ENCODE data around the gene GM2A. TPM values are rescaled to one million over a fixed set of nuclear protein-coding genes. Genes with fewer than 3 reads are reported as not detected.

The GM2A gene
- total and polyA plus RNA-seq, 2 of the 13 experiments (the other 11 are each of a cell fraction or from before 2014, with no cell fraction given), result 14.6 to 29.6 TPM

DNA sequence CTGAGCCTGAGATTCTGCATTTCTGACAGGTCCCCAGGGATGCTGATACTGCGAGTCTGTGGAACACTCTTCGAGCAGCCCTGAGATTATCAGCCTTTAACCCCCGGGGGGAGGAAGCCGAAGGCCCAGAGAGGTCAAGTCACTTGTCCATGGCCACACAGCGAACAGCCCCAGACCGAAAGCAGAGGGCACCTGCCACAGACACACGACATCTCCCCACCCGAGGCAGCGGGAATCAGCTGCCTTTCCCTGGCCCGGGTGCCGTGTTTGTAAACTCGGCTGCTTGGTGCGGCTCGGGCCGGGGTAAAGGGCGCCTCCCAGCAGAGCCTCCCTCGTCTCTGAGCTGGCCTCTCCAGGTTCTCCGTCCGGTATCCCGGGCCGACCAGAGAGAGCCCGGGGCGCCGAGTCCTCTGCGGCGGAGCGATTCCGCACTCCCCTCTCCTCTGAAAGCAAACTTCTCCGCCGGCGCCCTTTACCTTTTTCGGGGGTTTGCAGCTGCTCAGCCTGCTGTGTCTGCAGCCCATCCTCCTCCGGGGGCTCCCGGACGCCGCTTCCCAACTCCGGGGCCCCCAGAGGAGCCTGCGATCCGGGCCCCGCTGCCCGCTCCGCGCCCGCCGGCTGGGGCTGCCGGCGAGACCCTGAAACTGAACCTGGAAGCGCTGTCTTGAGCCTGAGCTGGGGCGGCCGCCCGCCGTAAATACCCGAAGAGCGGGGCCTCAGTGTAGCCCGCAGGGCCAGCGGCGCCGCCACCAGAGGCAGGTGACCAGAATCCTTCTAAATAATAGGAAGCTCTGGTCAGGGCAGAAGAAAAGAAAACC, 29.3 kb upstream of the GM2A start, which contains the start of gene CCDC69 (continued):
- TF ChIP-seq, protein P1, sequence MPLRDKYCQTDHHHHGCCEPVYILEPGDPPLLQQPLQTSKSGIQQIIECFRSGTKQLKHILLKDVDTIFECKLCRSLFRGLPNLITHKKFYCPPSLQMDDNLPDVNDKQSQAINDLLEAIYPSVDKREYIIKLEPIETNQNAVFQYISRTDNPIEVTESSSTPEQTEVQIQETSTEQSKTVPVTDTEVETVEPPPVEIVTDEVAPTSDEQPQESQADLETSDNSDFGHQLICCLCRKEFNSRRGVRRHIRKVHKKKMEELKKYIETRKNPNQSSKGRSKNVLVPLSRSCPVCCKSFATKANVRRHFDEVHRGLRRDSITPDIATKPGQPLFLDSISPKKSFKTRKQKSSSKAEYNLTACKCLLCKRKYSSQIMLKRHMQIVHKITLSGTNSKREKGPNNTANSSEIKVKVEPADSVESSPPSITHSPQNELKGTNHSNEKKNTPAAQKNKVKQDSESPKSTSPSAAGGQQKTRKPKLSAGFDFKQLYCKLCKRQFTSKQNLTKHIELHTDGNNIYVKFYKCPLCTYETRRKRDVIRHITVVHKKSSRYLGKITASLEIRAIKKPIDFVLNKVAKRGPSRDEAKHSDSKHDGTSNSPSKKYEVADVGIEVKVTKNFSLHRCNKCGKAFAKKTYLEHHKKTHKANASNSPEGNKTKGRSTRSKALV (CRISPR knock-in tag; IDR thresholded peaks at IDR 0.05), result 0 out of 2 replicates have a peak, but pooled peaks have one; percentile 70
- TF ChIP-seq, protein P2, sequence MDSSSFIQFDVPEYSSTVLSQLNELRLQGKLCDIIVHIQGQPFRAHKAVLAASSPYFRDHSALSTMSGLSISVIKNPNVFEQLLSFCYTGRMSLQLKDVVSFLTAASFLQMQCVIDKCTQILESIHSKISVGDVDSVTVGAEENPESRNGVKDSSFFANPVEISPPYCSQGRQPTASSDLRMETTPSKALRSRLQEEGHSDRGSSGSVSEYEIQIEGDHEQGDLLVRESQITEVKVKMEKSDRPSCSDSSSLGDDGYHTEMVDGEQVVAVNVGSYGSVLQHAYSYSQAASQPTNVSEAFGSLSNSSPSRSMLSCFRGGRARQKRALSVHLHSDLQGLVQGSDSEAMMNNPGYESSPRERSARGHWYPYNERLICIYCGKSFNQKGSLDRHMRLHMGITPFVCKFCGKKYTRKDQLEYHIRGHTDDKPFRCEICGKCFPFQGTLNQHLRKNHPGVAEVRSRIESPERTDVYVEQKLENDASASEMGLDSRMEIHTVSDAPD (CRISPR knock-in tag; IDR thresholded peaks at IDR 0.05), result no peak
- TF ChIP-seq HNRNPUL1 (IDR thresholded peaks at IDR 0.05; ENCODE audit: low read depth, low read length) (no peak), ZNF644 (CRISPR knock-in tag; IDR thresholded peaks at IDR 0.05; ENCODE audit: low read depth) (no peak), THAP11 (CRISPR knock-in tag; IDR thresholded peaks at IDR 0.05) (0 out of 2 replicates have a peak, but pooled peaks have one; percentile 3), ZBTB38 (CRISPR knock-in tag; IDR thresholded peaks at IDR 0.05) (no peak), STAT5B (CRISPR knock-in tag; IDR thresholded peaks at IDR 0.05) (no peak), MEF2D (CRISPR knock-in tag; IDR thresholded peaks at IDR 0.05) (no peak), ZNF44 (CRISPR knock-in tag; IDR thresholded peaks at IDR 0.05) (0 out of 2 replicates have a peak, but pooled peaks have one; percentile 58), CHCHD3 (CRISPR knock-in tag; IDR thresholded peaks at IDR 0.05) (no peak)
- TF ChIP-seq, protein P3, sequence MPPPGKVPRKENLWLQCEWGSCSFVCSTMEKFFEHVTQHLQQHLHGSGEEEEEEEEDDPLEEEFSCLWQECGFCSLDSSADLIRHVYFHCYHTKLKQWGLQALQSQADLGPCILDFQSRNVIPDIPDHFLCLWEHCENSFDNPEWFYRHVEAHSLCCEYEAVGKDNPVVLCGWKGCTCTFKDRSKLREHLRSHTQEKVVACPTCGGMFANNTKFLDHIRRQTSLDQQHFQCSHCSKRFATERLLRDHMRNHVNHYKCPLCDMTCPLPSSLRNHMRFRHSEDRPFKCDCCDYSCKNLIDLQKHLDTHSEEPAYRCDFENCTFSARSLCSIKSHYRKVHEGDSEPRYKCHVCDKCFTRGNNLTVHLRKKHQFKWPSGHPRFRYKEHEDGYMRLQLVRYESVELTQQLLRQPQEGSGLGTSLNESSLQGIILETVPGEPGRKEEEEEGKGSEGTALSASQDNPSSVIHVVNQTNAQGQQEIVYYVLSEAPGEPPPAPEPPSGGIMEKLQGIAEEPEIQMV (CRISPR knock-in tag; IDR thresholded peaks at IDR 0.05; ENCODE audit: low read depth), result no peak
- TF ChIP-seq, protein P4, sequence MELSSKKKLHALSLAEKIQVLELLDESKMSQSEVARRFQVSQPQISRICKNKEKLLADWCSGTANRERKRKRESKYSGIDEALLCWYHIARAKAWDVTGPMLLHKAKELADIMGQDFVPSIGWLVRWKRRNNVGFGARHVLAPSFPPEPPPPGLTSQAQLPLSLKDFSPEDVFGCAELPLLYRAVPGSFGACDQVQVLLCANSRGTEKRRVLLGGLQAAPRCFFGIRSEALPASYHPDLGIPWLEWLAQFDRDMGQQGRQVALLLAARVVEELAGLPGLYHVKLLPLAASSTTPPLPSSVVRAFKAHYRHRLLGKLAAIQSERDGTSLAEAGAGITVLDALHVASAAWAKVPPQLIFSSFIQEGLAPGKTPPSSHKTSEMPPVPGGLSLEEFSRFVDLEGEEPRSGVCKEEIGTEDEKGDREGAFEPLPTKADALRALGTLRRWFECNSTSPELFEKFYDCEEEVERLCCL (CRISPR knock-in tag; IDR thresholded peaks at IDR 0.05; ENCODE audit: borderline replicate concordance), result no peak
- TF ChIP-seq, protein P5, sequence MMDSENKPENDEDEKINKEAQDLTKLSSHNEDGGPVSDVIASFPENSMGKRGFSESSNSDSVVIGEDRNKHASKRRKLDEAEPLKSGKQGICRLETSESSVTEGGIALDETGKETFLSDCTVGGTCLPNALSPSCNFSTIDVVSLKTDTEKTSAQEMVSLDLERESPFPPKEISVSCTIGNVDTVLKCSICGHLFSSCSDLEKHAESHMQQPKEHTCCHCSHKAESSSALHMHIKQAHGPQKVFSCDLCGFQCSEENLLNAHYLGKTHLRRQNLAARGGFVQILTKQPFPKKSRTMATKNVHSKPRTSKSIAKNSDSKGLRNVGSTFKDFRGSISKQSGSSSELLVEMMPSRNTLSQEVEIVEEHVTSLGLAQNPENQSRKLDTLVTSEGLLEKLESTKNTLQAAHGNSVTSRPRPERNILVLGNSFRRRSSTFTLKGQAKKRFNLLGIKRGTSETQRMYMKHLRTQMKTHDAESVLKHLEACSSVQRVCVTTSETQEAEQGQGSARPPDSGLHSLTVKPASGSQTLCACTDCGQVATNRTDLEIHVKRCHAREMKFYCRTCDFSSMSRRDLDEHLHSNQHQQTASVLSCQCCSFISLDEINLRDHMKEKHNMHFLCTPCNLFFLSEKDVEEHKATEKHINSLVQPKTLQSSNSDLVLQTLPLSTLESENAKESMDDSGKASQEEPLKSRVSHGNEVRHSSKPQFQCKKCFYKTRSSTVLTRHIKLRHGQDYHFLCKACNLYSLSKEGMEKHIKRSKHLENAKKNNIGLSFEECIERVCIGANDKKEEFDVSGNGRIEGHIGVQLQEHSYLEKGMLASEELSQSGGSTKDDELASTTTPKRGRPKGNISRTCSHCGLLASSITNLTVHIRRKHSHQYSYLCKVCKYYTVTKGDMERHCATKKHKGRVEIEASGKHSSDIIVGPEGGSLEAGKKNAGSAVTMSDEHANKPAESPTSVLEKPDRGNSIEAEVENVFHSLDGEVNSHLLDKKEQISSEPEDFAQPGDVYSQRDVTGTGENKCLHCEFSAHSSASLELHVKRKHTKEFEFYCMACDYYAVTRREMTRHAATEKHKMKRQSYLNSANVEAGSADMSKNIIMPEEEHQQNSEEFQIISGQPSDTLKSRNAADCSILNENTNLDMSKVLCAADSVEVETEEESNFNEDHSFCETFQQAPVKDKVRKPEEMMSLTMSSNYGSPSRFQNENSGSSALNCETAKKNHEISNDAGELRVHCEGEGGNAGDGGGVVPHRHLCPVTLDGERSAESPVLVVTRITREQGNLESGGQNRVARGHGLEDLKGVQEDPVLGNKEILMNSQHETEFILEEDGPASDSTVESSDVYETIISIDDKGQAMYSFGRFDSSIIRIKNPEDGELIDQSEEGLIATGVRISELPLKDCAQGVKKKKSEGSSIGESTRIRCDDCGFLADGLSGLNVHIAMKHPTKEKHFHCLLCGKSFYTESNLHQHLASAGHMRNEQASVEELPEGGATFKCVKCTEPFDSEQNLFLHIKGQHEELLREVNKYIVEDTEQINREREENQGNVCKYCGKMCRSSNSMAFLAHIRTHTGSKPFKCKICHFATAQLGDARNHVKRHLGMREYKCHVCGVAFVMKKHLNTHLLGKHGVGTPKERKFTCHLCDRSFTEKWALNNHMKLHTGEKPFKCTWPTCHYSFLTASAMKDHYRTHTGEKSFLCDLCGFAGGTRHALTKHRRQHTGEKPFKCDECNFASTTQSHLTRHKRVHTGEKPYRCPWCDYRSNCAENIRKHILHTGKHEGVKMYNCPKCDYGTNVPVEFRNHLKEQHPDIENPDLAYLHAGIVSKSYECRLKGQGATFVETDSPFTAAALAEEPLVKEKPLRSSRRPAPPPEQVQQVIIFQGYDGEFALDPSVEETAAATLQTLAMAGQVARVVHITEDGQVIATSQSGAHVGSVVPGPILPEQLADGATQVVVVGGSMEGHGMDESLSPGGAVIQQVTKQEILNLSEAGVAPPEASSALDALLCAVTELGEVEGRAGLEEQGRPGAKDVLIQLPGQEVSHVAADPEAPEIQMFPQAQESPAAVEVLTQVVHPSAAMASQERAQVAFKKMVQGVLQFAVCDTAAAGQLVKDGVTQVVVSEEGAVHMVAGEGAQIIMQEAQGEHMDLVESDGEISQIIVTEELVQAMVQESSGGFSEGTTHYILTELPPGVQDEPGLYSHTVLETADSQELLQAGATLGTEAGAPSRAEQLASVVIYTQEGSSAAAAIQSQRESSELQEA (CRISPR knock-in tag; IDR thresholded peaks at IDR 0.05; ENCODE audit: not compliant biosample characterization), result no peak
